Ovary (tissue), 9 donors: ENCODE measurements around the gene ATF7. TPM values are rescaled to one million over a fixed set of nuclear protein-coding genes. Genes with fewer than 3 reads are reported as not detected.

ENCODE experiments used
- DNase-seq, 5 donors: peaks; one replicate each; pipeline ENCODE4 v3.0.0-alpha.2; 2019 to 2020
- H3K27ac ChIP-seq, 2 donors: fragments of 200-600 bp; one replicate each; pipeline versions ENCODE4 v1.5.1 to v1.8.0; 2019 to 2022
- H3K27me3 ChIP-seq: fragments of 200-600 bp; one replicate; pipeline ENCODE4 v1.8.0; 2022
- H3K36me3 ChIP-seq: fragments of 200-600 bp; sonication (generic); one replicate; pipeline ENCODE4 v1.5.1; 2019
- H3K4me1 ChIP-seq: one replicate; pipeline ENCODE4 v1.8.1; 2013; ENCODE audit warnings: mild to moderate bottlenecking, moderate library complexity; ENCODE audit not compliant: insufficient read depth
- H3K4me3 ChIP-seq: fragments of 200-600 bp; sonication (generic); one replicate; pipeline ENCODE4 v1.5.1; 2017
- H3K9me3 ChIP-seq, 2 donors: fragments of 200-600 bp in 1 of 2; sonication (generic) in 1 of 2; one replicate each; pipeline versions ENCODE4 v1.5.1 to v1.8.1; 2013 to 2019; ENCODE audit warnings: mild to moderate bottlenecking in 1 of 2, moderate library complexity in 1 of 2
- EP300 ChIP-seq: sonication (generic); formaldehyde crosslinking; IDR thresholded peaks from one replicate; pipeline ENCODE4 v1.6.1; 2017; ENCODE audit warnings: antibody characterized with exemption
- POLR2A ChIP-seq: fragments of 450-650 bp; IDR thresholded peaks from one replicate; pipeline ENCODE4 v1.6.1; 2017; ENCODE audit warnings: antibody characterized with exemption, mild to moderate bottlenecking, moderate library complexity
- WGBS, 3 donors: extraction: QIAGEN DNeasy Blood & Tissue Kit in 1 of 3; methylation state at CpG; one replicate each; pipeline versions ENCODE4 v1.1.5 to v1.1.7; 2013 to 2017; 5-methylcytosine and 5-hydroxymethylcytosine counted together
- intact Hi-C, 4 donors: fragments of 100-400 bp; cut with DNase I; formaldehyde crosslinking; loops; one replicate each; pipeline versions ENCODE4 v1.11.0 to v1.15.1; 2022 to 2023
- polyA plus RNA-seq, 2 donors: library from polyadenylated mRNA; stranded (reverse); fragments of 200-250 nt in 1 of 2; fragments of 350-450 nt in 1 of 2; fragmentation: Illumina TruSeq in 1 of 2; extraction: RNeasy Lipid Tissue Mini Kit (QIAGEN cat#74804) in 1 of 2; gene quantifications; one replicate each; pipeline ENCODE4 v1.2.3, GENCODE V29; 2013 to 2014
- total RNA-seq, 7 donors: library from RNA; depleted of rRNA in 2 of 7; stranded (reverse); fragments of >200 nt in 2 of 7; fragmentation: NEBNext Ultra II Directional in 3 of 7; extraction: Animal tissue kit (Norgen Biotek cat#: 25700) in 3 of 7; gene quantifications; one replicate each; pipeline versions ENCODE4 v1.1.0 to v1.2.4, GENCODE V29; 2016 to 2023
- TF ChIP-seq, protein P1 (sequence below), 3 donors: fragments of 450-650 bp in 2 of 3; fragments of 200-600 bp in 1 of 3; IDR thresholded peaks; one replicate each; pipeline versions ENCODE4 v1.5.1 to v1.8.0; 2016 to 2022; ENCODE audit warnings: antibody characterized with exemption in 3 of 3, mild to moderate bottlenecking in 1 of 3
- donor health status: DM: no; HTN: no; CAD: no; lungs with moderate emphysema.
- donor health status: DM: no; HTN: no; CAD: no.
- donor health status: Bipolar disorder and iron deficiency.
- donor health status: DM: yes; HTN: yes; CAD: no.
- donor health status: DM: no; HTN: no; CAD: no.
- donor health status: DM: yes; HTN: yes; CAD: no.

Gene ATF7
- total and polyA plus RNA-seq, 9 donors, result 19.8 to 68.5 (median 41.3) TPM

DNA sequence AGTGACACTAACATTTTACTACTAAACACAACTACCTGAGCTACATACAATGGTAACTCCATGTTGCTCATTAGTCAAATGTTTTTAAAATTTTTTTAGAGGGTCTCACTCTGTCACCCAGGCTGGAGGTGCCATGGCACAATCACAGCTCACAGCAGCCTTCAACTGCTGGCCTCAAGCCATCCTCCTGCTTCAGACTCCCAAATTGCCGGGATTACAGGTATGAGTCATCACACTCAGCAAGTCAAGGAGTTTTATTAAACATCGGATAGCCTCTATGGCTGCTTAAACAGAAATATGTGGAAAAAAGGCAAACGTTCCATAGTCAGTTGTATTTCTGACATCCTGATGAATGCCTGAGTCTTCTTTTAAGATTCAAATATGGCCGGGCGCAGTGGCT, 107.8 kb downstream of the ATF7 start:
- no peak for DNase-seq
- Histone ChIP-seq H3K9me3 (no peaks in the 10 kb centered on the region), H3K36me3 (no peaks in the 10 kb centered on the region), H3K27ac (no peak overlapping the region), H3K27me3 (no peaks in the 10 kb centered on the region), H3K4me1 (no peaks in the 10 kb centered on the region), H3K4me3 (no peak overlapping the region)
- WGBS, 3 donors, result 49 to 61% (median 60%) methylated on average over 5 of the region's 5 CpGs
- TF ChIP-seq, protein P1, sequence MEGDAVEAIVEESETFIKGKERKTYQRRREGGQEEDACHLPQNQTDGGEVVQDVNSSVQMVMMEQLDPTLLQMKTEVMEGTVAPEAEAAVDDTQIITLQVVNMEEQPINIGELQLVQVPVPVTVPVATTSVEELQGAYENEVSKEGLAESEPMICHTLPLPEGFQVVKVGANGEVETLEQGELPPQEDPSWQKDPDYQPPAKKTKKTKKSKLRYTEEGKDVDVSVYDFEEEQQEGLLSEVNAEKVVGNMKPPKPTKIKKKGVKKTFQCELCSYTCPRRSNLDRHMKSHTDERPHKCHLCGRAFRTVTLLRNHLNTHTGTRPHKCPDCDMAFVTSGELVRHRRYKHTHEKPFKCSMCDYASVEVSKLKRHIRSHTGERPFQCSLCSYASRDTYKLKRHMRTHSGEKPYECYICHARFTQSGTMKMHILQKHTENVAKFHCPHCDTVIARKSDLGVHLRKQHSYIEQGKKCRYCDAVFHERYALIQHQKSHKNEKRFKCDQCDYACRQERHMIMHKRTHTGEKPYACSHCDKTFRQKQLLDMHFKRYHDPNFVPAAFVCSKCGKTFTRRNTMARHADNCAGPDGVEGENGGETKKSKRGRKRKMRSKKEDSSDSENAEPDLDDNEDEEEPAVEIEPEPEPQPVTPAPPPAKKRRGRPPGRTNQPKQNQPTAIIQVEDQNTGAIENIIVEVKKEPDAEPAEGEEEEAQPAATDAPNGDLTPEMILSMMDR (IDR thresholded peaks at IDR 0.05), result no peak
- TF ChIP-seq POLR2A (no peak), EP300 (no peak)
- intact Hi-C loops, result no loop called here

DNA sequence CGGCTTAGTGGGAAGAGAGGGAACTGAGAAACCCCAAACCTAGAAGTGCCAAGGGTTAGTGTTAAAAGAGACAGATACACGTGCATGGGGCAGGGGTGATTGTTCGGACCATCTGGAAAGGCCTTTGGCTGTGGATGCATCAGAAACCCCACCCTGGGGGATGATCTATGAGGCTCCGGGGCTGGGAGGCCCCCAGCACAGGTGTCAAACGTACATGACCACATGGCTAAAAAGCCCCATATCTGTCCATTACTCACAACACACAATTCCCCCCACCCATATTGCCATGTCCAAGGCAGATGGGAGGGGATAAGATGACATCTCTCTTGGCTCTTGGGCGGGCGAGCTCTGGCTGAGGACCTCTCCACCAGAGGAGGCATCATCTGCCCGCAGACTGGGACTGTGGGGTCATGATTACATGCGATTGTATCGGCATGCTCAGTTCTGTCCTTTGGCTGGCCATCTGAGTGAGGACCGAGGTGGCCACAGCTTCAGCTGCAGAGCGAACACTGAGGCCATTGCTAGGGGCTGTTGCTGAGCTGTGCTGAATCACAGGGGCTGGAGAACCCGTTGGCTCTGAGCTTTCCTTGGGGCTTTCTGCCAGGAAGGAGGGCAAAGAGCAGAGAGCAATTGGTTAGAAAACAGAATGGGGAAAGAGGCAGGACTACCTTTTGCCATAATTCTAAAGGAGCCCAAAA, 109.3 kb downstream of the ATF7 start:
- no peaks in the 10 kb centered on the region for H3K9me3 ChIP-seq
- H3K36me3 ChIP-seq, result no peaks in the 10 kb centered on the region
- no peak overlapping the region for H3K4me3 ChIP-seq
- TF ChIP-seq EP300, result no peak
- TF ChIP-seq, protein P1 (IDR thresholded peaks at IDR 0.05), result no peak
- TF ChIP-seq POLR2A, result no peak
- no peak overlapping the region for H3K27ac ChIP-seq
- intact Hi-C loops, result no loop called here
- no peaks in the 10 kb centered on the region for H3K27me3 ChIP-seq
- H3K4me1 ChIP-seq, result no peaks in the 10 kb centered on the region
- 78 to 83% (median 80%) methylated on average over 11 to 13 of the region's 13 CpGs for WGBS, 3 donors
- DNase-seq, result no peak

DNA sequence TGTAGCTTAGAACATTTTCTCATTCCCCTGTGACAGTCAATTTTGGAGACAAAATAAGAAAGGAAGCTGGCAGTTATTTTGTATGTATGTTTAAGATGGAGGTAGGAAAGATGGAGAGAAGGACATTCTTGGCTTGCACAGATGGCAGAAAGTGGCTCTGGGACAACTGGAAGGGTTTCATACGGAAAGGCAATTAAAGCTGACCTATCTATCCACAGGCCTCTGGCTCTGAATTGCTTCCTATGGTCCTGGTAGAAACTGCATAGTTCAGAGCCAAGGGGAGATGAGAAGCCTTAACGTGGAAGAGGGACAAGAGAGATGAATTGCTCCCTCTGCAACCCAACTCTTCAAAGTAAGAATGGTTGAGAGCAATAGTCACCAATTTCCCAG, 110.9 kb downstream of the ATF7 start:
- 70 to 83% (median 73%) methylated on average over 2 of the region's 2 CpGs for WGBS, 3 donors
- Histone ChIP-seq H3K27me3 (no peaks in the 10 kb centered on the region), H3K27ac (no peak overlapping the region), H3K36me3 (no peaks in the 10 kb centered on the region), H3K4me3 (no peak overlapping the region), H3K9me3 (no peaks in the 10 kb centered on the region), H3K4me1 (no peaks in the 10 kb centered on the region)
- TF ChIP-seq POLR2A, result no peak
- TF ChIP-seq, protein P1 (IDR thresholded peaks at IDR 0.05), result no peak
- TF ChIP-seq EP300, result no peak
- intact Hi-C loops, result no loop called here
- DNase-seq, result no peak

DNA sequence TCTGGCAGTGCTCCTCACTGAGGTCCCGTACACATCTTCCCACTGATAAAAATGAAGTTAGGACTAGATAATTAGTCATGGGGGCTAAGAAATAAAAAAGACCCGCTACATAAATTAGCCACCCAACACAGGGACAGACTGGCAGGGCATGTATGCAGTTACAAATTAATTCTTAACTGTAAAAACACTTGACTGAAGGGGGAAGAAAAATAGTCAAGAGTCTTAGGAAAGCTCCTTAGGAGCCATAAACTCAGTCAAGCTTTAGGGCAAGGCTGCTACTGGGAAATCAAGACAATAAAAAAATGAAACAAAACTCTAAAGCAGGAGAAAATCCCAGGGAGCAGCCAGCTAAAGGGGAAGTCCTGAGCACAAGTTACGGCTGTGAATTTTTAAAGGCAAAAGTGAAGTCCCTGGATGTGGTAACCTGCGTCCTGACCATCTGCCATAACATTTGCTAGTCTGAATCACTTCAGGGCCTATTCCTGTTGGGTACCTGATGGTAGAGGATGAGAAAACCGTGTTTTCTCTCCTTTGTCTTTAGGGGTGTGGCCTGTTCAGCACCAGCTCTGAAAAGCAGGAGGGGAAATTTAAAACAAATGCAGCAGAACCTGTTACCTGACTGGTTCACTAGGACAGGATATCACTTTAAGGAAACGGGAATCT, 111.4 kb downstream of the ATF7 start:
- Histone ChIP-seq H3K27me3 (no peaks in the 10 kb centered on the region), H3K27ac (no peak overlapping the region), H3K4me1 (no peaks in the 10 kb centered on the region), H3K36me3 (no peaks in the 10 kb centered on the region), H3K4me3 (no peak overlapping the region), H3K9me3 (no peaks in the 10 kb centered on the region)
- WGBS, 3 donors, result 77 to 85% (median 82%) methylated on average over 6 of the region's 6 CpGs
- DNase-seq, result no peak
- TF ChIP-seq POLR2A, result no peak
- intact Hi-C loops, result no loop called here

DNA sequence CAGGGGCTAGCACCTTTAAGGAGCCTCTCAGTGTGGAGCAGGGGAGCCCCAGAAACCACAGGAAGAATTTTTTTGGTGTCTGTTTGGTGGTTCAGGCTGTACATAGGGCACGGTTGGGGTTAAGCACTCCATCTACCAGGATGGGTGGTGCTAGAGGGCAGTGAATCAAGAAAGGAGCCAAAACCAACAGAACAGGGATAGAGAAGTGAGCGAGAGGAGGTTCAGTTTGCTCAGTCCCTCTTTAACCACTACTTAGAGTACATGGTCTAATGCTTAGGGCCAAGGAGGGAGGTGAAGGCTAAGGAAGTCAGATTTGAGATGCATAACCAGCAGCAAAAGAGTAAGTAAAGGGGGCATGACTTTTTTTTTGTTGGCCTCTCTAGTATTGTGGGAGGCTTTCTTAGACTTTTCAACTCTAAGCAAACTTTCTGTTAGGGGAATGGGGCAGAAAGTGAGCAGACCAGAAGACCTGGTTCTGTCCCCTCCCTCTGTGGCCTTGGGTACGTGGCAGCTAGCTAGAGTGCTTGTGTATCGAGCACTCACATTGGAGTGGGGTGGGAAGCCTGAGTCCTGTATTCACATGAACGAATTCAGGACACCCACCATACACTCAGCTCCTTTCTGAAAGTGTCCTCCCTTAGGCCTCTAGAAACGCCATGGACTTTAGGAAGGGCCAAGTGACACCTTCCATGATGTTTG, 112.3 kb downstream of the ATF7 start:
- WGBS, 3 donors, result 84 to 89% (median 86%) methylated on average over 6 of the region's 6 CpGs

More for the DNA sequence above, 112.3 kb downstream of the ATF7 start:
- intact Hi-C loops, result no loop called here
- no peaks in the 10 kb centered on the region for H3K9me3 ChIP-seq
- no peak overlapping the region for H3K4me3 ChIP-seq
- no peak for DNase-seq
- no peaks in the 10 kb centered on the region for H3K36me3 ChIP-seq
- no peaks in the 10 kb centered on the region for H3K4me1 ChIP-seq
- H3K27ac ChIP-seq, result no peak overlapping the region
- H3K27me3 ChIP-seq, result no peaks in the 10 kb centered on the region
- TF ChIP-seq, protein P1 (IDR thresholded peaks at IDR 0.05), result no peak
- TF ChIP-seq POLR2A (no peak), EP300 (no peak)
